GM23248 (cell line): ENCODE measurements around the gene PKD2L1.

Source experiments
- EZH2 ChIP-seq: fragments of 200-600 bp; sonication (generic); IDR thresholded peaks from 2 replicates; pipeline ENCODE4 v1.6.1; 2018; ENCODE audit warnings: antibody characterized with exemption, mild to moderate bottlenecking; ENCODE audit not compliant: insufficient read depth, poor library complexity, severe bottlenecking
- EZH2phosphoT487 ChIP-seq: fragments of 200-600 bp; sonication (generic); IDR thresholded peaks from 2 replicates; pipeline ENCODE4 v1.6.1; 2018; ENCODE audit warnings: antibody characterized with exemption, moderate library complexity, mild to moderate bottlenecking, low read depth; ENCODE audit not compliant: insufficient read depth

DNA sequence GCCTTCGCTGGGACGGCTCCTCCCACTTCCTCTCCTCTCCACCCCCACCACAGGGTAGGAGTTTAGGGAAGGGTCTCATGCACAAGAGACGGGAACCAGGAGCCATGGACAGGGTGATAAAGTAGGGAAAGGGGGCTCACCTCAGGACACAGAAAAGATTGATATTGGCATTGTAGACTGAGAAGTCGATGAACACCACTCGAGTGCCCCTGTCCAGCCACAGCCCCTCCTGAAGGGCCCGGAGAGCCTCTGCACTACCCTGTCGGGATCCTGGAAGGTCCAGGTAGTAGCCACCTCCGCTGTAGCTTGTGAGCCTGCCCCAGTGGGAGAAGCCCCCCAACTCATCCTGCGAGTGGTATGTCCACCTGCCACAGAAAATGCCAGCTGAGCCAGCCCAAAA is 32.8 kb downstream of the PKD2L1 start:
- TF ChIP-seq EZH2, result no peak
- no peak for TF ChIP-seq EZH2phosphoT487
